GM21576 (cell line): ENCODE measurements around the gene TMA7.
A peak's percentile ranks its signal among the peaks of the same experiment; 100 is the strongest.
"Not testable (repeated sequence)": the region's sequence is repeated elsewhere in the genome, so short reads cannot be mapped to it uniquely, and the experiment has no call there.

Experiments used
- ATAC-seq: cut with Tn5 transposase; IDR thresholded peaks from one replicate; pipeline ENCODE4 v1.9.1; 2021; ENCODE audit warnings: mild to moderate bottlenecking, moderate library complexity; ENCODE audit not compliant: unreplicated experiment

TMA7 gene

GRCh38 chr3:48439820-48440589 is at the start of gene TMA7, which contains the start of gene CCDC51:
TSS of gene TMA7 (plus strand) at chr3:48440257. CDS start at chr3:48440297, 40 bp downstream.
TSS of gene CCDC51 (minus strand) at chr3:48440119. CDS start at chr3:48435128, 4,991 bp downstream.
- peak; percentile 86 for ATAC-seq

DNA sequence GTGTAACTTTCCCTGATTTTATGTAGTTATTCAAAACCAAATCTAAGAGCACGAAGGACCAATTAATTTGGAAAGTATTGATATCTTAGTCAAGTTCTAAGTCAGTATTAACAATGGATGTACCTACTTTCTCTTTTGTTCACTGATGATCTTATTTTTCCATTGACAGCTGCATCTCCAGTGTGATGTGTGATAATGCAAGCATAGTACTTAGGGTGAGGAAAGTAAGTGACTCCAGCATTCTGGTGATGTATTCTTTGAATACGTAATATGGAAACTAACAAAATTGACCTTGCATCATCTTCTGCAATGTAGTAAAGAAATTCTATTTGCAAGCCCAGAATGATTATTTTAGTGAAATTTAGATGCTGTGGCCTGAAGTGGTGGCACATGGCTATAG is 45.7 kb upstream of the TMA7 start:
- no peak for ATAC-seq

DNA sequence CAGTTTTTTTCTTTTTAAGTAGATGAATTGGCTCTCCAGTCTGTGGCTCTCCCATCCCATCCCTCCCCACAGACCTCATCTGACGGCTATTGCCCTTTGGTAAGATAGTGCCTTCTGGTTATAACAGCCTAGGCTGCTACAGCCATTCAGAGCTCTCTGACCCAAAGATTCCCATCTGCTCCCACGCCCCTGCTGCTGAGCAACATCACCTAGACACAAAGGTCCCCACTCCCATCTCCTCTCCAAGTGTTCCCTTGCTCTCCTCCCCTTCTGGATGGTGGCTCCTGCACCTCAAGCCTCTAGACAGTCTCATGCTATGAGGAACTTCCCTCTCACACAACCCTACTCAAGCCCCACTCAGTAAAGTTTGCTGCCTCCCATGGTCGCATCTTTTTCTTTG is 44.3 kb upstream of the TMA7 start:
- no peak for ATAC-seq

- ATAC-seq, result no peak
Measured at GRCh38 chr3:48397767-48398681, 42.0 kb upstream of the TMA7 start.

- no peak for ATAC-seq
Measured at GRCh38 chr3:48398701-48399386, 41.2 kb upstream of the TMA7 start.

GRCh38 chr3:48399387-48400172 is 40.5 kb upstream of the TMA7 start:
- ATAC-seq, result no peak

DNA sequence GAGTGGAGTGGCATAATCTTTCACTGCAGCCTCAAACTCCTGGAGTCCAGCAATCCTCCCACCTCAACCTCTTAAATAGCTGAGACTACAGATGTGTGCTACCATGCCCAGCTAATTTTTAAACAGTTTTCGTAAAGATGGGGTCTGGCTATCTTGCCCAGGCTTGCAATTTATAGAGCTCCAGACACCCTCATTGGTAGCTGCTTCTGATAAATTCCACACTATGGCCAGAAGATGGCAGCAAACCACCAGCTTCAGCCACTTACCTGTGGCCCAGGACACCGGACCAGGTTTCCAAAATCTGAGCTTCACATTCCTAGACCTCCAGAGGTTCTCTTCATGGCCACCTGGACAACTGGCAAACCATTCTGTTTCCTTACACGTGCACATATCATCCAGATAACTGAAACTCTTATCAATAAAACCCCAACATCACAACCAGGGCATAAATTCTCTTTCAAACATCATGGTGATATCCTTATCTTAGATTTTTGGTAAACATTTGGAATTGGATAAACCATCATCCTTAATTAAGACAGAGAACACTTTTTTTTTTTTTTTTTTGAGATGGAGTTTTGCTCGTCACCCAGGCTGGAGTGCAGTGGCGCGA is 39.1 kb upstream of the TMA7 start:
- ATAC-seq, result no peak

- not testable (repeated sequence) for ATAC-seq
Measured at GRCh38 chr3:48401434-48401901, 38.6 kb upstream of the TMA7 start.

GRCh38 chr3:48402281-48402732 is 37.8 kb upstream of the TMA7 start:
- ATAC-seq, result no peak

- no peak for ATAC-seq
Measured at GRCh38 chr3:48402907-48403306, 37.1 kb upstream of the TMA7 start.

GRCh38 chr3:48403533-48404439 is 36.3 kb upstream of the TMA7 start:
- no peak for ATAC-seq

- ATAC-seq, result no peak
Measured at GRCh38 chr3:48404440-48405342, 35.4 kb upstream of the TMA7 start.

DNA sequence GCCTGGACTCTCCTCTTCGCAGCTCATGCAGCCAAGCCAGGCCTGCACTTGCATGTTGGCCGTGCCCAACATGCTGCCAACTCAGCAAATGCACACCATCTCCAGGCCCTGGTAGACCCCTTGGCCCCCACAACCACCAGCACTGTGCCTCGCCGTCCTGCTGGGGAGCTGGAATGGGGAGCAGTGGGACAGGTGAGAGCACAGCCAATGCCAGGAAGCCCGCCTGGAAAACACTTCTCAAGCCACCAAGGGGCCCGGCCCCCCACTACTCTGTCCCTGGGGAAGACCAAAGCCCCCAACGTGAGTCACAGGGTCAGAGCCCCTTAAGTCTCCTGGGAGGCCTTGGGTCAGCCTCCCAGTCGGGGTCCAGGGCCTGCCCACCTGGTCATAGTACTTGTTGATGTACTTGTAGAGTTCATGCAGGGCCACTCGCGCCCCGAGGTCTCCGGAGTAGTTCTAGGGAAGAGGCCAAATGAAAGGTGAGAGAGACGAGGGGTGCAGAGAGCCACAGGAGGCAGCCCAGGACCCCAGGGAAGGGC is 34.6 kb upstream of the TMA7 start:
- no peak for ATAC-seq

DNA sequence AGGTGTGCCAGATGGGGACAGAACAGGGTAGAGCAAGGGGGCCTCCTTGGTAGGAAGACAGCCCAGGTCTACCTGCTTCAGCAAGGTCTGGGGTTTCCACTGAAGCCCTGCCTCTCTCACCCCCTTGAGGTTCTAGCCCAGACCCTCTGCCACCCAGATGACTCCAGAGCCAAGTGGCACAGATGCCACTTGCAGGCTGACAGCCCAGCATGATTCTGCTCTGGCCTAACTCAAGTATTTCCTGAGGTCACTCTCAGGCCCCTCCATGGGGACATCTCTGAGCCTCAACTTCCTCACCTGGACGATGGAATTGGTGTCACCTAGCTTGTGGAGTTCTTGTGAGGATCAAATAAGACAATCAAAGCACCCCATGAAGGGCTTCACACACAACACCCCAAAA is 34.1 kb upstream of the TMA7 start:
- no peak for ATAC-seq

DNA sequence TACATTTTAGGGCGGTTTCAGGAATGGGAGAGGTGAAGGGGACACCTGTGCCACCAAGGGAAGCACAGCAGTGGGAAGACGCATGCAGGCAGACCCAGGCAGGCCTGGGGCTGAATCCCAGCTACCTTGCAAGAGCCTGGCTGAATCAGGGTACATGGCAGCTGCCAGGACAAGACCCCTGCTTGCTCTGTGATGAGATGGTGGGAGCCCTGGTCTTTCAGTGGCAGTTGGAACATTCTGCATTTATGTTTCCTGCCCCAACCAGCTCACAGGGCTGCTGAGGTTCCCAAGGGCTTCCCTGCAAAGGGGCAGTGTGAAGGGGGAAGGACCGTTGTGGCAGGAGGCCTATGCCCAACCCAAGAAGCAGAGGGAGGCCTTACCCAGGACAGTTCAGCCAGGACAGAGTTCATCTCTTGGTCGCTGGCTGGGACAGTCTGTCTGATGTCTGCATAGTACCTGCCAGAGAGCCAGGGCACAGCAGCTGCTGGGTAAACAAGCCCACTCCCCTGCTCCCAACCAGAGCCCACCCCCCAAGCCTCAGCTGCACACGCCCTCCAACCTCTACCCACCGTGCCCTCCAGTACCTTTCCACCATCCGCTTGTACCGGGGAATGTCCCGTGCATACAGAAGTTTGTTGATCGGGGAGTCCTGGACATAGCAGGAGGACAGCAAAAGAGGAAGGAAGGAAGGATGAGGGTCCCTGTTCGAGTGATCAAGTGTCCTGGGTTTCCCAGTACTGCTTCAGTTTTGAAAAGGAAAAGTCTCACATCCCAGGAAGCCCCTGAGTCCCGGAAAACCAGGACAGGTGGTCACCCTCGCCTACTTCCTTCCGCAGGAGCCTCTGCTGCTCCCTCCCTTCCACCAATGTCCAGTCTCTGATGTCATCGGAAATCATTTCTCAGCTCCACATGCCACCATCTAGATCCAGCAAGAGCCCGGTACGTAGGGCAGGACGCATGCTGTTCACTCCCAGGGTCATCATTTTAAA is 33.3 kb upstream of the TMA7 start:
- ATAC-seq, result no peak

GRCh38 chr3:48407542-48408099 is 32.4 kb upstream of the TMA7 start:
- ATAC-seq, result no peak
